GM19463 (cell line): ENCODE measurements around the gene NBAS.

Source experiments
- ATAC-seq: cut with Tn5 transposase; IDR thresholded peaks from one replicate; pipeline ENCODE4 v1.9.1; 2021; ENCODE audit warnings: mild to moderate bottlenecking, moderate library complexity; ENCODE audit not compliant: unreplicated experiment

The NBAS gene

GRCh38 chr2:15152382-15152781 lies 408.8 kb downstream of the NBAS start:
- ATAC-seq, result no peak

- ATAC-seq, result no peak
Observed at GRCh38 chr2:15149063-15149462, 412.1 kb downstream of the NBAS start.

GRCh38 chr2:15147591-15147990 lies 413.5 kb downstream of the NBAS start:
- ATAC-seq, result no peak

- ATAC-seq, result no peak
Observed at GRCh38 chr2:15146960-15147359, 414.2 kb downstream of the NBAS start.

GRCh38 chr2:15145919-15146318 lies 415.2 kb downstream of the NBAS start:
- ATAC-seq, result no peak

- ATAC-seq, result no peak
Observed at GRCh38 chr2:15145046-15145817, 415.9 kb downstream of the NBAS start.

- ATAC-seq, result peak; percentile 100
Observed at GRCh38 chr2:15142069-15142689, 419.0 kb downstream of the NBAS start.

GRCh38 chr2:15141211-15141610 lies 419.9 kb downstream of the NBAS start:
- ATAC-seq, result no peak

GRCh38 chr2:15136639-15137038 lies 424.5 kb downstream of the NBAS start:
- no peak for ATAC-seq

- ATAC-seq, result no peak
Observed at GRCh38 chr2:15134957-15135356, 426.2 kb downstream of the NBAS start.

- no peak for ATAC-seq
Observed at GRCh38 chr2:15133461-15133860, 427.7 kb downstream of the NBAS start.

- ATAC-seq, result no peak
Observed at GRCh38 chr2:15128846-15129245, 432.3 kb downstream of the NBAS start.

GRCh38 chr2:15127876-15128275 lies 433.3 kb downstream of the NBAS start:
- no peak for ATAC-seq

GRCh38 chr2:15127301-15127700 lies 433.8 kb downstream of the NBAS start:
- no peak for ATAC-seq

- ATAC-seq, result no peak
Observed at GRCh38 chr2:15126373-15126772, 434.8 kb downstream of the NBAS start.

- ATAC-seq, result no peak
Observed at GRCh38 chr2:15122915-15123314, 438.2 kb downstream of the NBAS start.

- ATAC-seq, result no peak
Observed at GRCh38 chr2:15120631-15121030, 440.5 kb downstream of the NBAS start.

- ATAC-seq, result no peak
Observed at GRCh38 chr2:15119722-15120175, 441.4 kb downstream of the NBAS start.

GRCh38 chr2:15117409-15118050 lies 443.6 kb downstream of the NBAS start:
- ATAC-seq, result no peak
